Measurements from ENCODE around the gene TREM2.

TREM2 gene

GRCh38 chr6:41167173-41167963, 4.5 kb upstream of the TREM2 start:
- Histone ChIP-seq H3K36me3 (ENCODE audit: control insufficient read depth, insufficient read depth, low read length) (no peaks in the 10 kb centered on the region), H3K4me1 (ENCODE audit: control insufficient read depth, insufficient read depth, low read length) (peaks cover 16% of the 10 kb centered on the region), H3K9ac (ENCODE audit: low read length) (no peak overlapping the region), H3K27ac (ENCODE audit: low read depth, low read length) (no peak overlapping the region), H3K4me3 (ENCODE audit: low read depth, low read length) (no peak overlapping the region), H3K27me3 (ENCODE audit: control insufficient read depth, insufficient read depth, low read length) (no peaks in the 10 kb centered on the region), H3K9me3 (ENCODE audit: control insufficient read depth, insufficient read depth, low read depth, low read length) (no peaks in the 10 kb centered on the region)

GRCh38 chr6:41164551-41165120, 1.7 kb upstream of the TREM2 start:
- Histone ChIP-seq H3K36me3 (ENCODE audit: control insufficient read depth, insufficient read depth, low read length) (no peaks in the 10 kb centered on the region), H3K4me3 (ENCODE audit: low read depth, low read length) (no peak overlapping the region), H3K27me3 (ENCODE audit: control insufficient read depth, insufficient read depth, low read length) (no peaks in the 10 kb centered on the region), H3K4me1 (ENCODE audit: control insufficient read depth, insufficient read depth, low read length) (peaks cover 3% of the 10 kb centered on the region; the same call in 1 of the 2 replicates), H3K27ac (ENCODE audit: low read depth, low read length) (no peak overlapping the region), H3K9ac (ENCODE audit: low read length) (no peak overlapping the region), H3K9me3 (ENCODE audit: control insufficient read depth, insufficient read depth, low read depth, low read length) (no peaks in the 10 kb centered on the region)

DNA sequence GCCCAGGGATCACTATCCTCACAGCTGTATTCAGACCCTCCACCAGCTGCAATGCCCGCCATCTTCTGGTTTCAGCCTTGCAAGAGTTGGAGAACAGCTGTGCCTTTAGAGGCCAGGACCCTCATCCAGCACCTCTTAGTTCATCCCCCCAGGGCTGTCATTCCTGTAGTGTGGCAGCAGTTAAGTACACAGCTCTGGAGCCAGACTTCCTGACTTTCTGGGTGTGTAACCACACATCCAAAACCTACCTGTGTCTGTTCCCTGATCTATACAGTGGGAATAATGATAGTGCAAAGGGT, 452 bp upstream of the TREM2 start:
- Histone ChIP-seq H3K4me3 (ENCODE audit: low read depth, low read length) (no peak overlapping the region), H3K9ac (ENCODE audit: low read length) (no peak overlapping the region), H3K9me3 (ENCODE audit: control insufficient read depth, insufficient read depth, low read depth, low read length) (no peaks in the 10 kb centered on the region), H3K36me3 (ENCODE audit: control insufficient read depth, insufficient read depth, low read length) (no peaks in the 10 kb centered on the region), H3K27ac (ENCODE audit: low read depth, low read length) (no peak overlapping the region), H3K27me3 (ENCODE audit: control insufficient read depth, insufficient read depth, low read length) (no peaks in the 10 kb centered on the region), H3K4me1 (ENCODE audit: control insufficient read depth, insufficient read depth, low read length) (peaks cover 3% of the 10 kb centered on the region; the same call in 1 of the 2 replicates)

GRCh38 chr6:41161851-41162552, 914 bp downstream of the TREM2 start:
- peaks cover 3% of the 10 kb centered on the region; the same call in 1 of the 2 replicates for H3K4me1 ChIP-seq (ENCODE audit: control insufficient read depth, insufficient read depth, low read length)
- no peaks in the 10 kb centered on the region for H3K27me3 ChIP-seq (ENCODE audit: control insufficient read depth, insufficient read depth, low read length)
- no peak overlapping the region for H3K4me3 ChIP-seq (ENCODE audit: low read depth, low read length)
- no peak overlapping the region for H3K27ac ChIP-seq (ENCODE audit: low read depth, low read length)
- H3K36me3 ChIP-seq (ENCODE audit: control insufficient read depth, insufficient read depth, low read length) = no peaks in the 10 kb centered on the region
- H3K9me3 ChIP-seq (ENCODE audit: control insufficient read depth, insufficient read depth, low read depth, low read length) = no peaks in the 10 kb centered on the region
- H3K9ac ChIP-seq (ENCODE audit: low read length) = no peak overlapping the region

GRCh38 chr6:41161380-41161779, 1.5 kb downstream of the TREM2 start:
- H3K27me3 ChIP-seq (ENCODE audit: control insufficient read depth, insufficient read depth, low read length) = no peaks in the 10 kb centered on the region
- no peak overlapping the region for H3K27ac ChIP-seq (ENCODE audit: low read depth, low read length)
- H3K36me3 ChIP-seq (ENCODE audit: control insufficient read depth, insufficient read depth, low read length) = no peaks in the 10 kb centered on the region
- H3K4me3 ChIP-seq (ENCODE audit: low read depth, low read length) = no peak overlapping the region
- no peaks in the 10 kb centered on the region for H3K9me3 ChIP-seq (ENCODE audit: control insufficient read depth, insufficient read depth, low read depth, low read length)
- H3K9ac ChIP-seq (ENCODE audit: low read length) = no peak overlapping the region
- H3K4me1 ChIP-seq (ENCODE audit: control insufficient read depth, insufficient read depth, low read length) = peaks cover 3% of the 10 kb centered on the region; the same call in 1 of the 2 replicates

DNA sequence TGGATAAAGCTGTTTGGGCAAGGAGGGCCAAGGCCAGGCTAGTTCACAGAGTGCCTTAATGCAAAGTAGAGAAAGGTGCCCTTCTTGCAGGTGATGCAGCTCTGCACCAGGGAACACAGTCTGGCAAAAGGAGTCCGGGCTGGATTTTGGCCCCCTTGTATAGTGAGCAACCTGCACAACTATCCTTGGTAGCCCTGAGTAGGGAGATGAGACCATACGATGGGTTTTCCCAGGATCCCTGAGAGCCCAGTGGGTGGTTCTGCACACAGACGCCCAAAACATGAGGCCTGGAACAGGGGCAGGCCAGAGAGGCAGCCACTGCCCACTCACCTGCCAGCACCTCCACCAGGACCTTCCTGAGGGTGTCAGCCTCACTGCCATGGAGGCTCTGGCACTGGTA, 2.0 kb downstream of the TREM2 start:
- Histone ChIP-seq H3K9me3 (ENCODE audit: control insufficient read depth, insufficient read depth, low read depth, low read length) (no peaks in the 10 kb centered on the region), H3K9ac (ENCODE audit: low read length) (no peak overlapping the region), H3K36me3 (ENCODE audit: control insufficient read depth, insufficient read depth, low read length) (no peaks in the 10 kb centered on the region), H3K4me3 (ENCODE audit: low read depth, low read length) (no peak overlapping the region), H3K27ac (ENCODE audit: low read depth, low read length) (no peak overlapping the region), H3K4me1 (ENCODE audit: control insufficient read depth, insufficient read depth, low read length) (peaks cover 3% of the 10 kb centered on the region; the same call in 1 of the 2 replicates), H3K27me3 (ENCODE audit: control insufficient read depth, insufficient read depth, low read length) (no peaks in the 10 kb centered on the region)

GRCh38 chr6:41159415-41160082, 3.4 kb downstream of the TREM2 start:
- H3K27ac ChIP-seq (ENCODE audit: low read depth, low read length) = no peak overlapping the region
- no peak overlapping the region for H3K9ac ChIP-seq (ENCODE audit: low read length)
- no peaks in the 10 kb centered on the region for H3K27me3 ChIP-seq (ENCODE audit: control insufficient read depth, insufficient read depth, low read length)
- H3K4me1 ChIP-seq (ENCODE audit: control insufficient read depth, insufficient read depth, low read length) = peaks cover 3% of the 10 kb centered on the region; the same call in 1 of the 2 replicates
- no peak overlapping the region for H3K4me3 ChIP-seq (ENCODE audit: low read depth, low read length)
- H3K36me3 ChIP-seq (ENCODE audit: control insufficient read depth, insufficient read depth, low read length) = no peaks in the 10 kb centered on the region
- H3K9me3 ChIP-seq (ENCODE audit: control insufficient read depth, insufficient read depth, low read depth, low read length) = no peaks in the 10 kb centered on the region

- no peaks in the 10 kb centered on the region for H3K27me3 ChIP-seq (ENCODE audit: control insufficient read depth, insufficient read depth, low read length)
- H3K36me3 ChIP-seq (ENCODE audit: control insufficient read depth, insufficient read depth, low read length) = no peaks in the 10 kb centered on the region
- no peak overlapping the region for H3K27ac ChIP-seq (ENCODE audit: low read depth, low read length)
- no peak overlapping the region for H3K9ac ChIP-seq (ENCODE audit: low read length)
- H3K4me1 ChIP-seq (ENCODE audit: control insufficient read depth, insufficient read depth, low read length) = peaks cover 16% of the 10 kb centered on the region
- H3K4me3 ChIP-seq (ENCODE audit: low read depth, low read length) = no peak overlapping the region
- no peaks in the 10 kb centered on the region for H3K9me3 ChIP-seq (ENCODE audit: control insufficient read depth, insufficient read depth, low read depth, low read length)
Observed at GRCh38 chr6:41157323-41157722, 5.6 kb downstream of the TREM2 start.

- Histone ChIP-seq H3K36me3 (ENCODE audit: control insufficient read depth, insufficient read depth, low read length) (no peaks in the 10 kb centered on the region), H3K4me3 (ENCODE audit: low read depth, low read length) (no peak overlapping the region), H3K27me3 (ENCODE audit: control insufficient read depth, insufficient read depth, low read length) (no peaks in the 10 kb centered on the region), H3K27ac (ENCODE audit: low read depth, low read length) (no peak overlapping the region), H3K9ac (ENCODE audit: low read length) (no peak overlapping the region), H3K4me1 (ENCODE audit: control insufficient read depth, insufficient read depth, low read length) (peaks cover 16% of the 10 kb centered on the region), H3K9me3 (ENCODE audit: control insufficient read depth, insufficient read depth, low read depth, low read length) (no peaks in the 10 kb centered on the region)
Observed at GRCh38 chr6:41156771-41157170, 6.1 kb downstream of the TREM2 start.

- Histone ChIP-seq H3K4me1 (ENCODE audit: control insufficient read depth, insufficient read depth, low read length) (peaks cover 14% of the 10 kb centered on the region), H3K9ac (ENCODE audit: low read length) (no peak overlapping the region), H3K9me3 (ENCODE audit: control insufficient read depth, insufficient read depth, low read depth, low read length) (no peaks in the 10 kb centered on the region), H3K27ac (ENCODE audit: low read depth, low read length) (no peak overlapping the region), H3K36me3 (ENCODE audit: control insufficient read depth, insufficient read depth, low read length) (no peaks in the 10 kb centered on the region), H3K27me3 (ENCODE audit: control insufficient read depth, insufficient read depth, low read length) (no peaks in the 10 kb centered on the region), H3K4me3 (ENCODE audit: low read depth, low read length) (no peak overlapping the region)
Observed at GRCh38 chr6:41156001-41156400, 6.9 kb downstream of the TREM2 start.

Data from HUES6 (cell line).